NCI-H748 (cell line): ENCODE measurements around the gene GRIN1.

Experiments
- DNase-seq: peaks from one replicate; lab custom pipeline; 2025; ENCODE audit not compliant: unreplicated experiment; lab: John Stamatoyannopoulos, UW

Gene GRIN1

GRCh38 chr9:137164370-137165249 lies 25.7 kb downstream of the GRIN1 start:
- no peak for DNase-seq

DNA sequence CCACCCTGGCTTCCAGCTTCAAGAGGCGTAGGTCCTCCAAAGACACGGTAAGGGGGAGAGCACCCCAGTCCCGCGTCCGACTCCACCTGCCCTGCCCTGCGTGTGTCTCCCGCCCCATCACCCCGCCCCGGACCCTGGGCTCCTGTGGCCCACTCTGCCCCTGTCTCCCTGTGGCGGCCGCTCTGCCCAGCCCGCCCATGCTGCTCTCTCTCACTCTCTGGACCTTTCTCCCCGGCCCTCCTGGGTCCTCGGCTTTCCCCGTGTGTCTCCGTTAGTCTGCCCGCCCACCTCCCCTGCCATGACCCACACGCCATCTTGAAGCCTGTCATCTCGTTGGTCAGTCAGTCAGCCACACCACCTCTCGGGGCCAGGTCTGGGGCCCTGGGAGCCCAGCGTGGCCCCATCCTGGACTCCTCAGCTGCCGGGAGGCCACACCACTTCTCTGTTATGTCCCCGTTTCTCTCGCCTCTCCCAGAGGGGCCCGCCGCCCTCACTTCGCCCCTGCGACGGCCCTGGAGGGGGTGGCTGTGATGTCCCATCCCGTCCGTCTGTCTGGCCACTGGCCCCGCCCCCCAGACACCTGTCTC lies 26.4 kb downstream of the GRIN1 start:
- DNase-seq: no peak

DNA sequence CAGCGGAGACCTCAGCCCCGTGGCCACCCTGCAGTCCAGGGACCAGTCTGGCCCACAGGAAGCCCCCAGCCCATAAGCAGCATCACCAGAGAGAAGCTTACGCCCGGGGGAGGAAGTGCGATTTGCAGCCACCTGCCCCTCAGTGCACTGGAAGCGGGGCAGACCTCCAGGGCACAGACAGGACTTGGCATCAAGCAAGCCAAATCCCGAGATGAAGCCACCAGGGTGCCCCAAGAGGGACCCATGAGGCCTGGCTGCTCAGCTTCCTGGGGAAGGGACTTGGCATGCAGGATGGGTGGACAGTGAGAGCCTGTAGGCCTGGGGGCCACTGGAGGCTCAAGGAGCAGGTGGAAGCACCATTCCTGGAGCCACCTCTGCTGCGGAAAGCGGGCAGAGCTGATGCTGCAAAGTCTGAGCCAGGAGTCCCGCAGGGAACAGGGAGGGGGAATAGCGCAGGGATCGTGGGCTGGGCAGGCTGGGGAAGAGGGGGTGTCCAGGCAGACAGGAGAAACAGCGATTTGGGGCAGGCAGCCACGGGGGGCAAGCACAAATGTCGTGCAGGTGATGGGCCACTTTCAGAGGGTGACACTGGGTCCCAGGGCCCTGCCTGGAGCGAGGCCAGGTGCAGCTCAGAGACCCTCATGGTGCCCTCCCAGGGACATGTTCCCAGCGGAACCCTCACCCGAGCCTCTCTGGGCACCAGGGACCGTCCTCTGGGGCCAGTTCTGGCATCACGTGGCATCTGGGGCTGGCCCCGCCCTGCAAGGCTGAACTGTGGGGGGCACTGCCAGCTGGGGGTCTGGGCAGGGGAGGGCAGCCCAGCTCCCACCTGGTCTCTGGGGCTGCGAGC lies 27.7 kb downstream of the GRIN1 start:
- DNase-seq: no peak

DNA sequence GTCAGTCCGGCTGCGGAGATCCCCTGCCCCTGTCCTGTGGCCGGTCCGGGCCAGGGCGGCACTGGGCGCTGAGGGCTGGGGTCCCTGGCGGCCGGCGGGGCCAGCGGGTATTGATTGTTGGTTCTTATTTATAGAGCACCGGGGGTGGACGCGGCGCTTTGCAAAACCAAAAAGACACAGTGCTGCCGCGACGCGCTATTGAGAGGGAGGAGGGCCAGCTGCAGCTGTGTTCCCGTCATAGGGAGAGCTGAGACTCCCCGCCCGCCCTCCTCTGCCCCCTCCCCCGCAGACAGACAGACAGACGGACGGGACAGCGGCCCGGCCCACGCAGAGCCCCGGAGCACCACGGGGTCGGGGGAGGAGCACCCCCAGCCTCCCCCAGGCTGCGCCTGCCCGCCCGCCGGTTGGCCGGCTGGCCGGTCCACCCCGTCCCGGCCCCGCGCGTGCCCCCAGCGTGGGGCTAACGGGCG lies 28.4 kb downstream of the GRIN1 start:
- DNase-seq: peak; percentile 38

GRCh38 chr9:137167747-137168572 lies 29.0 kb downstream of the GRIN1 start:
- DNase-seq: peak; percentile 76

- DNase-seq: no peak
Measured at GRCh38 chr9:137168573-137168903, 29.6 kb downstream of the GRIN1 start.

- peak; percentile 96 for DNase-seq
Measured at GRCh38 chr9:137168904-137169856, 30.2 kb downstream of the GRIN1 start.

GRCh38 chr9:137169896-137170358 lies 31.0 kb downstream of the GRIN1 start, which contains the start of gene LRRC26:
LRRC26 (minus strand) TSS chr9:137170051; CDS start chr9:137169943, 108 bp downstream.
- no peak for DNase-seq

DNA sequence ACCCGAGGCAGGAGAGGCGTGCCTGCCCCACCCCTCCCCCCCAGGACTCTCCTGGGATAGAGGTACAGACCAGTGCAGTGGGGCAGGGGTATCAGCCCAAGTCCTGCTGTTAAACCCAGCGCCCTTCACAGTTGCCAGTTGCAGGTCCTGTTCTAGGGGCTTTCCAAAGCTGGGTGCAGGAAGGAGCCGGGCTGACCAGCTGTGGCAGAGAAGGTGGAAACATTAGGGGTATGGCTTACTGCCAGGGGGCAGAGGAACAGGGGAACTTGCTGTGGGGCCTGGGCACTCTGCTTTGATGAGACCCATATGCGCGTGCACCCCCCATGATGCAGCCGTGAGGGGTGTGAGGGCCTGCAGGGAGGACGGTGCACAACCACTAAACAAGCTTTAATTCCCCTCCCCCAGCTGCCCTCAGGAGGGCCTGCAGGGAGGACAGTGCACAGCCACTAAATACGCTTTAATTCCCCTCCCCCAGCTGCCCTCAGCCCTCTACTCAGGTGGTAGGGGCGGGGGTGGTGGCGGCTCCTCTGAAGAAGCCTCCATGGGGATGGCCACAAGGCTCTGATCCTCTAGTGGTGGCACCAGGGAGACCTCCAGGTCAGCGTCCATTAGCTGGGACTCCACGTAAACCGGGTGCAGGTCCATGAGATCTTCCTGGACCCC lies 31.7 kb downstream of the GRIN1 start:
- DNase-seq: no peak

DNA sequence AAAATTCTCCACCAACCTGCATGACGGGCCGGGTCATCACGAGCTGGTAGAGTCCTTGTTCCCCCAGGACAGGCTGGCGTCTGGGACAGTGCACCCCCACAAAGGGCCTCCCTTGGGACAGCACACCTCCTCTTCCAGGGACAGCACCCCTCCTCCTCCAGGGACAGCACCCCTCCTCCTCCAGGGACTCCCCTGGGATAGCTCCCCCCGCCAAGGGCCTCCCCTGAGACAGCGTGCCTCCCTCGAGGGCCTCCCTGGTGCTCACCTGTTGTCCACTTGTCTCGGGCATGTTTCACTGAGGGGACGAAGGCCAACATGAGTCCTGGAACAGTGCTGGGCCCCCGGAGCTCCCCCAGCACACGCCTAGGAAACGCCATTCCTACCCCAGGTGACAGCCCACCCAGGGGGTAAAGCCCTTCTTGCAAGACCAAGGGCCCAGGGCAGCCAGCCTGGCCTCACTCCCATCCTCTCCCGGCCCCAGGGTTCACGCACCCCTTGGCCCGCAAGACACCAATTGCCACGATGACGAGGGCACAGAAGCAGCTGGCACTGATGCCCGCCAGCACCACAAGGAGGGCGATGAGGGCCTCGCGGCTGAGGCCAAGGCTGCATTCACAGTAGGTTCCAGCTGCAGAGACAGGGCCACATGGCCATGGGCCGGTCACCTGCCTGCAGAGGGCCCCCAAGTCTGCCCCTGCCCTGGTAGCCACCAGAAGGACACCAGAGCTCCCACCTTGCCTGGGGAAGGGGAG lies 32.4 kb downstream of the GRIN1 start:
- no peak for DNase-seq

GRCh38 chr9:137172901-137173795 lies 34.2 kb downstream of the GRIN1 start:
- no peak for DNase-seq

DNA sequence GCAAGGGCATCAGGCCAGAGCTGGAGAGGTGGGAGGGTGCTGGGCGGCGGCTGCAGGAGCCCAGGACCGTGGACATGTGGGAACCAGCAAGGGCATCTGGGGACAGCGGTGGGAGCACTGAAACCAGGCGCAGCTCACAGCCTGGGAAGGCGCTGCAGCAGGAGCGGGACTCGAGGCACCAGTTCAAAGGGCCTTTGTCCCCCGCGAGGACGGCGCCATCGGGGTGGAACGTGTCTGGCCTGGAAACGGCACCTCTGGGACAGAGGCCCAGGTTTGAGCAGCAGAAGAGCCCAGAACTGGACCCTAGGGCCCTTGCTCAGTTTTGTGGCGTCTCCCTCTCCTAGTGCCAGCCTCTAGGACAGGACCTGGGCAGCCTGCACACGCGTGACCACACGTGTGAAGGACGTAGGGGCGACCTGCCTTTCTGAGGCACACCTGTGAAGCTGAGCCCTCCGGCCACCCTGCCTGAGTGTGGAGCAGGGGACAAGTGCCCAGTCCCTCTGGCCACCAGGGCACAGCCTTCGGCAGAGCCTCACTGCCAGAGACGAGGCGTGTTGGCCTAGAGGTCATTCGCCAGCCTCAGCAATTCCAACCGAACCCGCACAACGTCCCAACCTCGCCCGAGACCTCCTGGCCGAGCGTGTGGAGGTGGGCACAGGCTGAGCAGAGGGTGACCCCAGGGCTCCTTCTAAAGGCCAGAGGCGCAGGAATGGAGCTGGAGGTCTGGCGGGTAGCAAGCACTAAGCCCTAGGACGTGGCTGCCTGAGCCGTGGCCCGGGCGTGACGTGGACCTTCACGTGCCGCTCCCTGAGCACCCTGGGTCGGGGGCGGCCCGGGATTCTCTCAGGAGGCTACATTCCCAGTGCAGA lies 35.1 kb downstream of the GRIN1 start:
- DNase-seq: no peak

- peak; percentile 25 for DNase-seq
Measured at GRCh38 chr9:137174722-137175293, 35.9 kb downstream of the GRIN1 start.

DNA sequence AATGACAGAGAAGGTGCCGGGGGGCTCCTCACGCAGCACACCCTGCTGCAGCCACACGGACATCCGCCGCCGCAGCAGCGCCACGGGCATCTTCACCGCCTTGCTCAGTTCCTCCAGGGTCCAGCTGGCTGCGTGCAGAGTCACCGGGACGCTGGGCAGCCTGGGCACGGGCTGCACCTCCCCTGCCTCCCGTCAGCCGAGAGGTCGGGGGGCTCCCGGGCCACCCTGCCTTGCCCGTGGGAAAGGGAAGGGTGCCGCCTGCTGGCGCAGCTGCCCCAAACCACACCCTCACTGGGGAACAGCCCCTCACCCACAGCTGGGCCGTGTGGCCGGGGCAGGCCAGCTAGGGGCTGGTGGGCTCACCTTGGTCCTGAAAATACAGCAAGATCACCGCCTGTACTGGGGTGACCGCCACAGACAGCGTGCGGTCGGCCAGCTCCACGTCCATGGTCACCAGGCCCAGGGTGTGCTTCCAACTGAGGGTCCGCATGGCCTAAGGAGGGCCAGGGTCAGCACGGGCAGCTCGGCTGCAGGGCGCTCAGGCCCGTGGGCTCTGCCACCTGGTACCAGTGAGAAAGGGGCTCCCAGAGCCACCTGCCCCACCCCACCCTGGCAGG lies 36.5 kb downstream of the GRIN1 start:
- DNase-seq: no peak
